Activated naive CD8-positive, alpha-beta T cell treated with anti-CD3 and anti-CD28 coated beads for 36 hours (primary cell): ENCODE data around the gene CEP104. TPM values are rescaled to one million over a fixed set of nuclear protein-coding genes. Genes with fewer than 3 reads are reported as not detected.

Experiments
- DNase-seq: peaks from one replicate; pipeline ENCODE4 v3.0.0; 2021
- H3K27ac Mint-ChIP-seq: one replicate; pipeline ENCODE4 v1.8.0; 2022; ENCODE audit warnings: mild to moderate bottlenecking, moderate library complexity, mixed read lengths
- H3K27me3 Mint-ChIP-seq: one replicate; pipeline ENCODE4 v1.8.0; 2022; ENCODE audit warnings: mild to moderate bottlenecking, mixed read lengths
- H3K36me3 Mint-ChIP-seq: one replicate; pipeline ENCODE4 v1.8.0; 2021; ENCODE audit warnings: mild to moderate bottlenecking, mixed read lengths
- H3K4me1 Mint-ChIP-seq: one replicate; pipeline ENCODE4 v1.8.0; 2021; ENCODE audit warnings: mixed read lengths
- H3K4me3 Mint-ChIP-seq: one replicate; pipeline ENCODE4 v1.8.0; 2022; ENCODE audit warnings: mild to moderate bottlenecking, moderate library complexity, mixed read lengths
- H3K9me3 Mint-ChIP-seq: one replicate; pipeline ENCODE4 v1.8.0; 2022; ENCODE audit warnings: mixed read lengths
- total RNA-seq, 2 experiments: library from RNA; stranded (reverse); gene quantifications; one replicate each; pipeline ENCODE4 v1.2.3, GENCODE V29; 2021

CEP104 gene
- total RNA-seq, 2 experiments from 2014 or later = 28.8 to 40.1 TPM

- no peaks in the 10 kb centered on the region for H3K27me3 Mint-ChIP-seq
- peaks cover 39% of the 10 kb centered on the region for H3K4me1 Mint-ChIP-seq
- peak overlapping the region; percentile 94 for H3K4me3 Mint-ChIP-seq
- no peak for DNase-seq
- H3K36me3 Mint-ChIP-seq = peaks cover 27% of the 10 kb centered on the region
- peaks cover 16% of the 10 kb centered on the region for H3K9me3 Mint-ChIP-seq
- peak overlapping the region; percentile 23 for H3K27ac Mint-ChIP-seq
Measured at GRCh38 chr1:3898994-3899753, 42.2 kb upstream of the CEP104 start.

GRCh38 chr1:3898475-3898735 is 41.4 kb upstream of the CEP104 start:
- no peak for DNase-seq
- Mint-ChIP-seq H3K36me3 (peaks cover 30% of the 10 kb centered on the region), H3K27ac (no peak overlapping the region), H3K4me3 (peak overlapping the region; percentile 2), H3K9me3 (peaks cover 16% of the 10 kb centered on the region), H3K4me1 (peaks cover 34% of the 10 kb centered on the region), H3K27me3 (no peaks in the 10 kb centered on the region)

GRCh38 chr1:3896396-3897000 is 39.5 kb upstream of the CEP104 start:
- Mint-ChIP-seq H3K27me3 (no peaks in the 10 kb centered on the region), H3K27ac (no peak overlapping the region), H3K4me1 (peaks cover 26% of the 10 kb centered on the region), H3K9me3 (peaks cover 16% of the 10 kb centered on the region), H3K4me3 (no peak overlapping the region), H3K36me3 (peaks cover 34% of the 10 kb centered on the region)
- no peak for DNase-seq

- no peak overlapping the region for H3K27ac Mint-ChIP-seq
- no peak overlapping the region for H3K4me3 Mint-ChIP-seq
- peaks cover 35% of the 10 kb centered on the region for H3K36me3 Mint-ChIP-seq
- no peaks in the 10 kb centered on the region for H3K27me3 Mint-ChIP-seq
- peaks cover 16% of the 10 kb centered on the region for H3K9me3 Mint-ChIP-seq
- H3K4me1 Mint-ChIP-seq = peaks cover 27% of the 10 kb centered on the region
- no peak for DNase-seq
Measured at GRCh38 chr1:3895951-3896325, 38.9 kb upstream of the CEP104 start.

- H3K36me3 Mint-ChIP-seq = peaks cover 40% of the 10 kb centered on the region
- H3K27ac Mint-ChIP-seq = no peak overlapping the region
- peaks cover 16% of the 10 kb centered on the region for H3K9me3 Mint-ChIP-seq
- H3K27me3 Mint-ChIP-seq = no peaks in the 10 kb centered on the region
- no peak overlapping the region for H3K4me3 Mint-ChIP-seq
- peaks cover 32% of the 10 kb centered on the region for H3K4me1 Mint-ChIP-seq
- DNase-seq = no peak
Measured at GRCh38 chr1:3895279-3895950, 38.4 kb upstream of the CEP104 start.

- no peaks in the 10 kb centered on the region for H3K27me3 Mint-ChIP-seq
- H3K4me1 Mint-ChIP-seq = peaks cover 39% of the 10 kb centered on the region
- H3K36me3 Mint-ChIP-seq = peaks cover 47% of the 10 kb centered on the region
- H3K9me3 Mint-ChIP-seq = peaks cover 16% of the 10 kb centered on the region
- no peak overlapping the region for H3K4me3 Mint-ChIP-seq
- no peak for DNase-seq
- no peak overlapping the region for H3K27ac Mint-ChIP-seq
Measured at GRCh38 chr1:3894626-3895278, 37.7 kb upstream of the CEP104 start.

- Mint-ChIP-seq H3K9me3 (peaks cover 9% of the 10 kb centered on the region), H3K27ac (no peak overlapping the region), H3K4me1 (peaks cover 34% of the 10 kb centered on the region), H3K27me3 (no peaks in the 10 kb centered on the region), H3K36me3 (peaks cover 46% of the 10 kb centered on the region), H3K4me3 (no peak overlapping the region)
- no peak for DNase-seq
Measured at GRCh38 chr1:3893190-3893589, 36.2 kb upstream of the CEP104 start.

- no peak for DNase-seq
- peaks cover 44% of the 10 kb centered on the region for H3K36me3 Mint-ChIP-seq
- H3K27ac Mint-ChIP-seq = no peak overlapping the region
- no peak overlapping the region for H3K4me3 Mint-ChIP-seq
- H3K4me1 Mint-ChIP-seq = peaks cover 35% of the 10 kb centered on the region
- H3K27me3 Mint-ChIP-seq = no peaks in the 10 kb centered on the region
- H3K9me3 Mint-ChIP-seq = peaks cover 4% of the 10 kb centered on the region
Measured at GRCh38 chr1:3892748-3893147, 35.7 kb upstream of the CEP104 start.

- Mint-ChIP-seq H3K36me3 (peaks cover 36% of the 10 kb centered on the region), H3K4me3 (no peak overlapping the region), H3K9me3 (no peaks in the 10 kb centered on the region), H3K4me1 (peaks cover 30% of the 10 kb centered on the region), H3K27ac (peak overlapping the region; percentile 29), H3K27me3 (no peaks in the 10 kb centered on the region)
- DNase-seq = no peak
Measured at GRCh38 chr1:3891329-3891865, 34.4 kb upstream of the CEP104 start.

- H3K4me1 Mint-ChIP-seq = peaks cover 27% of the 10 kb centered on the region
- H3K27me3 Mint-ChIP-seq = no peaks in the 10 kb centered on the region
- peak; percentile 24 for DNase-seq
- H3K36me3 Mint-ChIP-seq = peaks cover 36% of the 10 kb centered on the region
- peak overlapping the region; percentile 49 for H3K27ac Mint-ChIP-seq
- H3K9me3 Mint-ChIP-seq = no peaks in the 10 kb centered on the region
- no peak overlapping the region for H3K4me3 Mint-ChIP-seq
Measured at GRCh38 chr1:3890389-3891328, 33.6 kb upstream of the CEP104 start.

GRCh38 chr1:3889936-3890335 is 32.9 kb upstream of the CEP104 start:
- Mint-ChIP-seq H3K9me3 (no peaks in the 10 kb centered on the region), H3K4me3 (peak overlapping the region; percentile 15), H3K27me3 (no peaks in the 10 kb centered on the region), H3K27ac (peak overlapping the region; percentile 49), H3K4me1 (peaks cover 27% of the 10 kb centered on the region), H3K36me3 (peaks cover 37% of the 10 kb centered on the region)
- DNase-seq = no peak

GRCh38 chr1:3888301-3888700 is 31.3 kb upstream of the CEP104 start:
- Mint-ChIP-seq H3K27me3 (no peaks in the 10 kb centered on the region), H3K4me1 (peaks cover 26% of the 10 kb centered on the region), H3K4me3 (no peak overlapping the region), H3K9me3 (no peaks in the 10 kb centered on the region), H3K36me3 (peaks cover 39% of the 10 kb centered on the region), H3K27ac (no peak overlapping the region)
- no peak for DNase-seq

- DNase-seq = no peak
- H3K27ac Mint-ChIP-seq = peak overlapping the region; percentile 14
- H3K4me3 Mint-ChIP-seq = no peak overlapping the region
- no peaks in the 10 kb centered on the region for H3K9me3 Mint-ChIP-seq
- no peaks in the 10 kb centered on the region for H3K27me3 Mint-ChIP-seq
- H3K36me3 Mint-ChIP-seq = peaks cover 35% of the 10 kb centered on the region
- H3K4me1 Mint-ChIP-seq = peaks cover 21% of the 10 kb centered on the region
Measured at GRCh38 chr1:3886691-3887090, 29.7 kb upstream of the CEP104 start.

- no peak for DNase-seq
- H3K27me3 Mint-ChIP-seq = no peaks in the 10 kb centered on the region
- H3K9me3 Mint-ChIP-seq = no peaks in the 10 kb centered on the region
- no peak overlapping the region for H3K27ac Mint-ChIP-seq
- peaks cover 17% of the 10 kb centered on the region for H3K4me1 Mint-ChIP-seq
- H3K4me3 Mint-ChIP-seq = no peak overlapping the region
- peaks cover 33% of the 10 kb centered on the region for H3K36me3 Mint-ChIP-seq
Measured at GRCh38 chr1:3886106-3886670, 29.2 kb upstream of the CEP104 start.
